Measurements from ENCODE around the gene DBH.

DNA sequence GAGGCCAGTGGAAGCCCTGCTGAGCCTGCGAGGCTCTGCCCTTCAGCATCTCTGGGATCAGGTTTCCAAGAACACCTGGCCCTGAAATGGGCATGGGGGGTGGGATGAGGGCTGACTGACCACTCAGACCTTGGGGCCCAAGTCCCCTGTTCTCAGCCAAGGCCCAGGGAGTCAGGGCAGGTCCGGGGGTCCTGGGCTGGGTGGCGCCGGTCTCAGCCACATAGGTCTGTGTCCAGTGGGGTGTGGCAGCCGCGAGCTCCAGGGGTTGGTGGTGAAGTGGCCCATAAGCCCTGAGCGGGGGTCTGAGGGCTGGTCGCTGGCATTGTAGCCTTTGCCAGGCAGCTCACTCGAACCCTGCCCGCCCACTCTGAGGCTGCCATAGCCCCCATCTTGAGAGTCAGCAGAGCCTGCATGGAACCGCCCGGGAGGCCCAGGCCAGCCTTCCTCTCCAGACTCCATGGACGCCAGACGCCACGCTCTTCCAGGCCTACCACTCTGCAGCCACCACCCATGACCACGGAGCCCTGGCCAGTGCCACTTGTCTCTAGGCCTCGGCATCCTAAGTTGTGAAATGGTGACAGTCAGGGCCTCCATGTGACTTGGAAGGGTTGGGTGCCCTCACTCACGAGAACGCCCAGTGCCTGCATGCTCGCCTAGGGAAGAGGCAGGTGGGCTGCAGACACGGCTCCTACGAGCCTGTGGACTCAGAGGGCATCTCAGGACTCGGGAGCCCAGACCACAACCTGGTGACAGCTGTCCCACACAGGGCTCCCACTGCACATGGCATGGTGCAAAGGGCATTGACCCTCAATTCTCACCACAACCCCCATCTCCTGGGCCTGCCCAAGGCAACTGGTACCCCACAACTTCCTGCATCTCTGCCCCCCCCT lies 6.7 kb upstream of the DBH start:
- TF ChIP-seq, protein P1, sequence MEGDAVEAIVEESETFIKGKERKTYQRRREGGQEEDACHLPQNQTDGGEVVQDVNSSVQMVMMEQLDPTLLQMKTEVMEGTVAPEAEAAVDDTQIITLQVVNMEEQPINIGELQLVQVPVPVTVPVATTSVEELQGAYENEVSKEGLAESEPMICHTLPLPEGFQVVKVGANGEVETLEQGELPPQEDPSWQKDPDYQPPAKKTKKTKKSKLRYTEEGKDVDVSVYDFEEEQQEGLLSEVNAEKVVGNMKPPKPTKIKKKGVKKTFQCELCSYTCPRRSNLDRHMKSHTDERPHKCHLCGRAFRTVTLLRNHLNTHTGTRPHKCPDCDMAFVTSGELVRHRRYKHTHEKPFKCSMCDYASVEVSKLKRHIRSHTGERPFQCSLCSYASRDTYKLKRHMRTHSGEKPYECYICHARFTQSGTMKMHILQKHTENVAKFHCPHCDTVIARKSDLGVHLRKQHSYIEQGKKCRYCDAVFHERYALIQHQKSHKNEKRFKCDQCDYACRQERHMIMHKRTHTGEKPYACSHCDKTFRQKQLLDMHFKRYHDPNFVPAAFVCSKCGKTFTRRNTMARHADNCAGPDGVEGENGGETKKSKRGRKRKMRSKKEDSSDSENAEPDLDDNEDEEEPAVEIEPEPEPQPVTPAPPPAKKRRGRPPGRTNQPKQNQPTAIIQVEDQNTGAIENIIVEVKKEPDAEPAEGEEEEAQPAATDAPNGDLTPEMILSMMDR (IDR thresholded peaks at IDR 0.05): no peak
- no peak for TF ChIP-seq POLR2A (IDR thresholded peaks at IDR 0.05)

All from body of pancreas (tissue), 4 donors.